Right lobe of liver (tissue), 6 donors: ENCODE measurements around the gene ABCA12. TPM values are rescaled to one million over a fixed set of nuclear protein-coding genes. Genes with fewer than 3 reads are reported as not detected.

Experiments
- ATAC-seq, 4 donors: fragments of 200-7000 bp; cut with Tn5 transposase; one replicate each; pipeline ENCODE4 v1.9.1; 2020; ENCODE audit warnings: mild to moderate bottlenecking in 4 of 4, moderate library complexity in 4 of 4
- DNase-seq, 3 donors: peaks; one replicate each; pipeline ENCODE4 v3.0.0-alpha.2; 2020
- H3K27ac ChIP-seq, 3 donors: fragments of 200-600 bp; one replicate each; pipeline ENCODE4 v1.8.0; 2022
- H3K27me3 ChIP-seq, 2 donors: fragments of 200-600 bp; one replicate each; pipeline ENCODE4 v1.8.0; 2022
- H3K36me3 ChIP-seq, 4 donors: fragments of 200-600 bp; sonication (generic) in 1 of 4; one replicate each; pipeline versions ENCODE4 v1.5.1 to v1.8.0; 2017 to 2022; ENCODE audit warnings: control low read depth in 1 of 4
- H3K4me1 ChIP-seq, 4 donors: fragments of 200-600 bp; sonication (generic) in 1 of 4; one replicate each; pipeline versions ENCODE4 v1.5.1 to v1.8.0; 2017 to 2022; ENCODE audit warnings: control low read depth in 1 of 4
- H3K4me3 ChIP-seq, 3 donors: fragments of 200-600 bp; one replicate each; pipeline ENCODE4 v1.8.0; 2022
- H3K9me3 ChIP-seq, 4 donors: fragments of 200-600 bp; sonication (generic) in 1 of 4; one replicate each; pipeline versions ENCODE4 v1.5.1 to v1.8.0; 2017 to 2022; ENCODE audit warnings: control low read depth in 1 of 4
- POLR2A ChIP-seq: fragments of 450-650 bp; IDR thresholded peaks from one replicate; pipeline ENCODE4 v1.6.1; 2017; ENCODE audit warnings: antibody characterized with exemption, mild to moderate bottlenecking
- WGBS: methylation state at CpG from one replicate; pipeline ENCODE4 v1.1.6; 2018; ENCODE audit warnings: low coverage, low lambda C conversion rate; ENCODE audit not compliant: insufficient coverage; ENCODE audit errors: missing lambda C conversion rate; 5-methylcytosine and 5-hydroxymethylcytosine counted together
- intact Hi-C, 2 donors: fragments of 100-400 bp; cut with DNase I; formaldehyde crosslinking; loops; one replicate each; pipeline versions ENCODE4 v1.11.2 to v1.14.1; 2022
- total RNA-seq, 6 experiments: library from RNA; depleted of rRNA in 2 of 6; stranded (reverse); fragments of >200 nt in 2 of 6; fragmentation: NEBNext Ultra II Directional in 3 of 6; extraction: Animal tissue kit (Norgen Biotek cat#: 25700) in 3 of 6; gene quantifications; one replicate each; pipeline versions ENCODE4 v1.1.0 to v1.2.4, GENCODE V29; 2016 to 2023
- TF ChIP-seq, protein P1 (sequence below), 4 donors: fragments of 200-600 bp in 3 of 4; fragments of 450-650 bp in 1 of 4; IDR thresholded peaks; one replicate each; pipeline versions ENCODE4 v1.5.1 to v1.8.0; 2016 to 2022; ENCODE audit warnings: antibody characterized with exemption in 4 of 4, mild to moderate bottlenecking in 2 of 4
- donor health status: DM: no; HTN: yes; CAD: no.
- donor health status: DM: no; HTN: no; CAD: no.
- donor health status: DM: no; HTN: no; CAD: no.
- donor health status: DM: no; HTN: yes; CAD: no.
- donor health status: DM: no; HTN: yes; CAD: no.

The ABCA12 gene
- total RNA-seq, 6 experiments from 2014 or later, result not detected

DNA sequence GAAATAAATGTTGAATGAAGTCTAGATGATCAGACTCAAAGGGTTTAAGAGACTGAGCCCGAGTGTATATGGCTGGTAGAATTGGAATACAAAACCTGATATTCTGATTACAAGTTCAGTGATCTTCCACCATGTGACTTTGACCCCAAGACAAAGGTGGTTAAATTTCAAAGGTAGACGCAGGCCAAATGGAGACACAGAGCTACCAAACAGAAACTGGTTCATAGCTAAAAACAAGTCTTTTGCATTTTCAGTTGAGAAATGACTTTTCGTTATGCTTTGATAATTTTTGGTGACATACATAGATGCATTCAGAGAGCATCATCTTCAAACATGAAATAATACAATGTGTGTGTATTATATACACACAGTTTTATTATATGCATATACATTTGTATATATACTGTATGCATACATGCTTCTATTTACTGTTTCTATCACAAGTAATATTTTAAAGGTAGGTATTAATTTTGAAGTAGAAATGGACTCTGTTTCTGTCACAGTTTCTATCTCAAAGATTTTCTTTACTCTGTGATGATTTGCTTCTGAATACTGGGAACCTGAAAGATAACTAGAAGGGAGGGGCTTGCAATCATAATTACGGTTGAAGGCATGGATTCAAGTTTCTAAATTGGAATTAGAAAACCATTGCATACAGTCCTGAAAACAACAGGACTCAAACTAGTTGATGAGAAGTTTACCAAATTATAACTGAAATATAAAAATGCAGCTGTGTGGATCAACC lies 142.3 kb downstream of the ABCA12 start:
- no peak for ATAC-seq
- no peak overlapping the region for H3K4me3 ChIP-seq
- WGBS, result 44% methylated on average over 4 of the region's 4 CpGs
- intact Hi-C loops, result no loop called here
- TF ChIP-seq, protein P1, sequence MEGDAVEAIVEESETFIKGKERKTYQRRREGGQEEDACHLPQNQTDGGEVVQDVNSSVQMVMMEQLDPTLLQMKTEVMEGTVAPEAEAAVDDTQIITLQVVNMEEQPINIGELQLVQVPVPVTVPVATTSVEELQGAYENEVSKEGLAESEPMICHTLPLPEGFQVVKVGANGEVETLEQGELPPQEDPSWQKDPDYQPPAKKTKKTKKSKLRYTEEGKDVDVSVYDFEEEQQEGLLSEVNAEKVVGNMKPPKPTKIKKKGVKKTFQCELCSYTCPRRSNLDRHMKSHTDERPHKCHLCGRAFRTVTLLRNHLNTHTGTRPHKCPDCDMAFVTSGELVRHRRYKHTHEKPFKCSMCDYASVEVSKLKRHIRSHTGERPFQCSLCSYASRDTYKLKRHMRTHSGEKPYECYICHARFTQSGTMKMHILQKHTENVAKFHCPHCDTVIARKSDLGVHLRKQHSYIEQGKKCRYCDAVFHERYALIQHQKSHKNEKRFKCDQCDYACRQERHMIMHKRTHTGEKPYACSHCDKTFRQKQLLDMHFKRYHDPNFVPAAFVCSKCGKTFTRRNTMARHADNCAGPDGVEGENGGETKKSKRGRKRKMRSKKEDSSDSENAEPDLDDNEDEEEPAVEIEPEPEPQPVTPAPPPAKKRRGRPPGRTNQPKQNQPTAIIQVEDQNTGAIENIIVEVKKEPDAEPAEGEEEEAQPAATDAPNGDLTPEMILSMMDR (IDR thresholded peaks at IDR 0.05), result no peak
- TF ChIP-seq POLR2A, result no peak
- H3K36me3 ChIP-seq, result no peaks in the 10 kb centered on the region
- no peak for DNase-seq
- H3K4me1 ChIP-seq, result no peaks in the 10 kb centered on the region
- H3K9me3 ChIP-seq, result no peaks in the 10 kb centered on the region
- no peak overlapping the region for H3K27ac ChIP-seq
- no peaks in the 10 kb centered on the region for H3K27me3 ChIP-seq

DNA sequence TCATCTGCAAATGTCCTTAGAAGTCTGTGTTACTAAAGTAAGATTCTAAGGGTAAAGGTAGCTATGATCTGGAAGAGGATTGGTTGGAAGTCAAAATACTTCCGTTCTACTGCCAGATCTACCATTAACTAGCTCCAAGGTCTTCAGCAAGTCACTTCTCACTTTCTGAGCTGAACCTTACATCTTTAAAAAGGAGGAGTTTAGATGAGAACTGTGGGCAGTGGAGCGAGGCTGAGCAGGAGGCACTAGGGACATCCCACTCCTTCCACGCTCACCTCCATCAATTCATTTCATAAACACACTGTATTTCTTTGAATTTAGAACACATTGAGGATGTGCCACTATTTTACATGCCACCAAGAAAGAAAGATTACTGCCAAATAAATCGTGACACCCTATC lies 143.0 kb downstream of the ABCA12 start:
- Histone ChIP-seq H3K4me1 (no peaks in the 10 kb centered on the region), H3K9me3 (no peaks in the 10 kb centered on the region), H3K4me3 (no peak overlapping the region), H3K36me3 (no peaks in the 10 kb centered on the region), H3K27ac (no peak overlapping the region), H3K27me3 (no peaks in the 10 kb centered on the region)
- ATAC-seq, result no peak
- no peak for TF ChIP-seq POLR2A
- TF ChIP-seq, protein P1 (IDR thresholded peaks at IDR 0.05), result no peak
- DNase-seq, result no peak
- intact Hi-C loops, result no loop called here
- WGBS, result 76% methylated on average over 4 of the region's 4 CpGs

DNA sequence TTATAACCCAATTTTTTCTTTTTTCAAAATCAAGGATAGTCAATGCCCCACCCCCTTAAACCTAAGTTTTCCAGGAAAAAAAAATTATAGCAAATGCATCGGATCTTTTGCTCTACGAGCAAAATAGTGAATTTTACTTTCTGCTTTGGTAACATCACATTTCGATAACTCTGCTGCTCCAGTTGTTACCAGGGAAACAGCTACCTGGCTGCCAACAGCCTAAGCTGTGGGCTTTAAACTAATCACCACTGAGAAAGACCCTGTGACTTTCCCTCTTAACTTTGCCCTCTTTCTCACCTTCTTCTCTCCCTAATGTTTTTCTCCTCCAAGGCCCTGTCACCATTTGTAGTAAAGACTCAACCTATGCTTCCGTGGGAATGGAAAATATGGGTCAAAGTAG lies 145.5 kb downstream of the ABCA12 start:
- 72% methylated on average over 4 of the region's 4 CpGs for WGBS
- Histone ChIP-seq H3K27me3 (no peaks in the 10 kb centered on the region), H3K27ac (no peak overlapping the region), H3K36me3 (no peaks in the 10 kb centered on the region), H3K4me1 (no peaks in the 10 kb centered on the region), H3K9me3 (no peaks in the 10 kb centered on the region), H3K4me3 (no peak overlapping the region)
- intact Hi-C loops, result no loop called here
- ATAC-seq (no peak), DNase-seq (no peak)
- no peak for TF ChIP-seq POLR2A
- TF ChIP-seq, protein P1 (IDR thresholded peaks at IDR 0.05), result no peak

DNA sequence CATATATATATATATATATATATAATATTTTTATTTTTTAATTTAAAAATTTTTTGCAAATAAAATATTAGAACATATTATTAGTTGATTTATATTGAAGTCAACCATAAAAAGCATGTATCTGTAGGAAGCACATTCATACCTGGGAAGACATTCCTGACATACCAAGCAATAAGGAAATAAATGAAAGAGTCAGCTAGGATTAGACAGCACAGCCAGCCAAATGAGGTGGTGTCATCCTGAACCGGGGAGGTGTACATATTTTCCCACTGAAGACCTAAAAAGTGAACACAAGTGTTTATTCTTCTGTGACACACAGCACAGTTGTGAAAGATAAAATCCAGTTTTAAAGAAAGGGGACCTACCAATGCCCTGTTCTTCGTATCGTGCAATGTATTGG lies 149.2 kb downstream of the ABCA12 start:
- no peak overlapping the region for H3K4me3 ChIP-seq
- DNase-seq (no peak), ATAC-seq (no peak)
- no peaks in the 10 kb centered on the region for H3K36me3 ChIP-seq
- intact Hi-C loops, result no loop called here
- WGBS, result 84% methylated on average over 3 of the region's 3 CpGs
- no peaks in the 10 kb centered on the region for H3K27me3 ChIP-seq
- no peaks in the 10 kb centered on the region for H3K9me3 ChIP-seq
- H3K4me1 ChIP-seq, result no peaks in the 10 kb centered on the region
- no peak overlapping the region for H3K27ac ChIP-seq
- TF ChIP-seq, protein P1 (IDR thresholded peaks at IDR 0.05), result no peak
- TF ChIP-seq POLR2A, result no peak
